ENCODE measurements around the gene RAX2. TPM values are rescaled to one million over a fixed set of nuclear protein-coding genes. Genes with fewer than 3 reads are reported as not detected.

RAX2 gene
- total RNA-seq, 6 experiments from 2014 or later, result not detected

DNA sequence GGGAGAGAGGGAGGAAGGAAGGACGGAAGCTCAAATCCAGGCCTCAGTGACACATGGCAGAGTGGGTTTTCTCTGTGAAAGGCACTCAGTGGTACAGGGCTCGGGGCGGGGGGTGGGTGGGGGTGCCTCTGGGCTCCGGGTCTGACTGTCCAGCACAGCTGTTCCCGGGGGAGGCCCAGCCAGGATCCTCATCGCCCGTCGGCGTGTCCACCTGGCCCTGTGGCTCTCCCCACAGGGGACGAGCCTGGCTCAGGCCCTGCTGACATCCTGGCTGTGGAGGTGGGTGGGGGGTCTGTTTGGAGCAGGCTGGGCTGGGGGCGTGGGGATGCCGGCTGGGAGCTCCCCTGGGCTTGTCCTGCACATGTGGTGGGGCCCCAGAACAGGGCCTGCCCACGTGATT, 32.4 kb upstream of the RAX2 start:
- H3K36me3 ChIP-seq, result no peaks in the 10 kb centered on the region
- intact Hi-C loops (cut with DNase I), result no loop called here
- no peak overlapping the region for H3K4me3 ChIP-seq
- no peak overlapping the region for H3K27ac ChIP-seq
- no peak for ATAC-seq
- H3K4me1 ChIP-seq, result no peaks in the 10 kb centered on the region
- no peaks in the 10 kb centered on the region for H3K9me3 ChIP-seq
- TF ChIP-seq, protein P1, sequence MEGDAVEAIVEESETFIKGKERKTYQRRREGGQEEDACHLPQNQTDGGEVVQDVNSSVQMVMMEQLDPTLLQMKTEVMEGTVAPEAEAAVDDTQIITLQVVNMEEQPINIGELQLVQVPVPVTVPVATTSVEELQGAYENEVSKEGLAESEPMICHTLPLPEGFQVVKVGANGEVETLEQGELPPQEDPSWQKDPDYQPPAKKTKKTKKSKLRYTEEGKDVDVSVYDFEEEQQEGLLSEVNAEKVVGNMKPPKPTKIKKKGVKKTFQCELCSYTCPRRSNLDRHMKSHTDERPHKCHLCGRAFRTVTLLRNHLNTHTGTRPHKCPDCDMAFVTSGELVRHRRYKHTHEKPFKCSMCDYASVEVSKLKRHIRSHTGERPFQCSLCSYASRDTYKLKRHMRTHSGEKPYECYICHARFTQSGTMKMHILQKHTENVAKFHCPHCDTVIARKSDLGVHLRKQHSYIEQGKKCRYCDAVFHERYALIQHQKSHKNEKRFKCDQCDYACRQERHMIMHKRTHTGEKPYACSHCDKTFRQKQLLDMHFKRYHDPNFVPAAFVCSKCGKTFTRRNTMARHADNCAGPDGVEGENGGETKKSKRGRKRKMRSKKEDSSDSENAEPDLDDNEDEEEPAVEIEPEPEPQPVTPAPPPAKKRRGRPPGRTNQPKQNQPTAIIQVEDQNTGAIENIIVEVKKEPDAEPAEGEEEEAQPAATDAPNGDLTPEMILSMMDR (IDR thresholded peaks at IDR 0.05), result no peak
- TF ChIP-seq POLR2A (IDR thresholded peaks at IDR 0.05), result no peak
- peaks cover 0 to 6% of the 10 kb centered on the region in 2 donors for H3K27me3 ChIP-seq
- no peak for DNase-seq
- no CpG with 5 or more reads among the region's 13 CpGs for WGBS (ENCODE audit: insufficient coverage, low coverage, low lambda C conversion rate, missing lambda C conversion rate)

DNA sequence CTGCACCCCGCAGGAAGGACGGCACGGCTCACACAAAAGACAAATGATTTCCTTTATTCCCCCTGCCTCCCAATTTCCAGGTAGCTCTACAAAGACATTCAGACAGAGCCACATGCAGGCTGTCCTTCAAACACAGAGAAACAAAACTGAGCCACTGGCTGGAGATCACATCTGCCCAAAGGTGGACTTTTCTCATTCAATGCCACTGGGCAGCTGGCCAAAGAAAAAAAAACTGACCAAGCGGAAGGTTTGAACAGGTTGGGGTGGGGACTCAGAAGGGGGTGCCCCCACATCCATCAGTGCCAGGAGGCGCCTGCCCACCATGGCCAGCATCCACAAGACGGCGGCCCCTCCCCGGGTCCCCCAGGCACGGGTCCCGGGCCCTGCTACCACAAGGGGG, 32.0 kb upstream of the RAX2 start:
- 17% methylated on average over 1 of the region's 10 CpGs for WGBS (ENCODE audit: insufficient coverage, low coverage, low lambda C conversion rate, missing lambda C conversion rate)

DNA sequence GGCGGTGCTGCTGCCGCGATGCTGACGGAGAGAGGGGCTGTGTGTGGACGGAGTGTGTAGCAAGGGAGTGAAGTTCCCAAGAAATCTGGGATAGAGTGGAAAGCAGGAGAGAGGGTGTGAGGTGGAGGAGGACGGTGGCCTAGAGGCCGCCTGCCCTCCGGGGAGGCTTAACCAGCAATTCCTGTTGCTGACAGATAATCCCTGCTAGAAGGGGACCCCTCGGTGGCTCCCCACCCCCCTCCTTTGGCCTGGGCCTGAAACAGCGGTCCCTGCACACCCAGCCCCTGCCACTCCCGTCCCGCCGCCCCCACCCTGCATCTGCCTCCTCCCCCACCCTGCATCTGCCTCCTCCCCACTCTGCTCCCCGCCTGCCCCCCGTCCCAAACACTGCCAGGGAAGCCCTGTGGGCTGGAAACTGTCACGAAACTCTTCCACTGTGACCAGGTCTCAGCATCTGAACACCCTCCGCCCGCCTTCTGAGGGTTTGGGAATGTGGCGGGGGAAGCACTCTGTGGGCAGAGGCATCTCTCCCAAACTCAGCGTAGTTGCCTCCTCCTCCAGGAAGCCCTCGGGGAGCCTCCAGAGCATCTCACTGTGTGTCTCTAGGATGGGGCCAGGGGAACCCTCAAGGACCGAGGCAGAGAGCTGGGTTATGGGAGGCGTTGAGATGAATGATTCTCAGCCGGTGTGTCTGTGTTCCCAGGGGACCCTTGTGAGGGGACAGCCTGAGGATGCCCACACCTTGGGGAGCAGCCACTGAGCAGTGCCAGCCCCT, 31.3 kb upstream of the RAX2 start:
- H3K27ac ChIP-seq, result no peak overlapping the region
- TF ChIP-seq POLR2A (IDR thresholded peaks at IDR 0.05), result no peak
- TF ChIP-seq, protein P1 (IDR thresholded peaks at IDR 0.05), result no peak
- 78% methylated on average over 7 of the region's 24 CpGs for WGBS (ENCODE audit: insufficient coverage, low coverage, low lambda C conversion rate, missing lambda C conversion rate)
- no peak for DNase-seq
- no peaks in the 10 kb centered on the region for H3K36me3 ChIP-seq
- no peaks in the 10 kb centered on the region for H3K9me3 ChIP-seq
- no peak for ATAC-seq
- peaks cover 0 to 6% of the 10 kb centered on the region in 2 donors for H3K27me3 ChIP-seq
- intact Hi-C loops (cut with DNase I), result no loop called here
- H3K4me3 ChIP-seq, result no peak overlapping the region
- no peaks in the 10 kb centered on the region for H3K4me1 ChIP-seq

More for the DNA sequence above, 32.0 kb upstream of the RAX2 start:
- H3K27me3 ChIP-seq, result peaks cover 0 to 6% of the 10 kb centered on the region in 2 donors
- ATAC-seq (no peak), DNase-seq (no peak)
- H3K4me3 ChIP-seq, result no peak overlapping the region
- intact Hi-C loops (cut with DNase I), result no loop called here
- H3K4me1 ChIP-seq, result no peaks in the 10 kb centered on the region
- H3K9me3 ChIP-seq, result no peaks in the 10 kb centered on the region
- TF ChIP-seq, protein P1 (IDR thresholded peaks at IDR 0.05), result no peak
- TF ChIP-seq POLR2A (IDR thresholded peaks at IDR 0.05), result no peak
- no peak overlapping the region for H3K27ac ChIP-seq
- no peaks in the 10 kb centered on the region for H3K36me3 ChIP-seq

DNA sequence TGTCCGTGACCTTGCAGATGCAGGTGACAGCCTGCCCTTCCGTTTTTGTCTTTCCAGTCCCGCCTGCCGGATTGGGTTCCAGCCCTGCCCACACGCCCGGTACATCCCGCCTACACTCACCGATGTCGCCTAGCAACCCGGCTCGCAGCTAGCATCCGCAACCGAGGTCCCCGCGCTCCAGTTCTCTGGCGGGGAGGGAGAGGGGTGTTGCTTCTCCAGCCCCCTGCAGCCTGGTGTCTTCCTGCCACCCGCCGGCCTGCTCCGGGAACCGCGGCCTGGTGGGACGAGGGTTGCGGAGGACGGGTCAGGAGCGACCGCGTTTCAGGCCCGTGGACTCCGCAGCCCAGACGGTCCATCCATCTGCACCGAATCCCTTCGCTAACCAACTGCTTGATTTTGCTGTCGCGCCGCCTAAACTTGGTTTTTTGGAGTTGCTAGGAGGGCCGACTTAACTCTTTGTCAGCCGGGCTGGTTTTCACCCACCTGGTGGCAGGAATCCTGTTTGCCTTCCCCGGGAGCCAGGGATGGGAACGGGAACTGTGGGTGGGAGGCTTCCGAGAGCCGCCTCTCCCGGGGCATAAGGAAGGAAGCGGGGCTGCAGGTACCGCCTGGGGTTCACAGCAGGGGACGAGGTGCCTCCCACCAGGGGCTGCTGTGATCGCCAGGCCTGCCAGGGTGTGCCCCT, 29.5 kb upstream of the RAX2 start:
- 0% methylated on average over 2 of the region's 46 CpGs for WGBS (ENCODE audit: insufficient coverage, low coverage, low lambda C conversion rate, missing lambda C conversion rate)

More for the DNA sequence above, 29.5 kb upstream of the RAX2 start:
- no peak for TF ChIP-seq POLR2A (IDR thresholded peaks at IDR 0.05)
- TF ChIP-seq, protein P1 (IDR thresholded peaks at IDR 0.05), result no peak
- intact Hi-C loops (cut with DNase I), result no loop called here
- Histone ChIP-seq H3K36me3 (no peaks in the 10 kb centered on the region), H3K27me3 (peaks cover 0 to 6% of the 10 kb centered on the region in 2 donors), H3K9me3 (no peaks in the 10 kb centered on the region), H3K27ac (no peak overlapping the region), H3K4me1 (no peaks in the 10 kb centered on the region), H3K4me3 (no peak overlapping the region)
- DNase-seq (peak in 1 of 3 donors; percentile 55), ATAC-seq (peak; percentile 58 to 73 (median 70))
